ENCODE results near the gene IQGAP2.
A peak's percentile ranks its signal among the peaks of the same experiment; 100 is the strongest.

The IQGAP2 gene

DNA sequence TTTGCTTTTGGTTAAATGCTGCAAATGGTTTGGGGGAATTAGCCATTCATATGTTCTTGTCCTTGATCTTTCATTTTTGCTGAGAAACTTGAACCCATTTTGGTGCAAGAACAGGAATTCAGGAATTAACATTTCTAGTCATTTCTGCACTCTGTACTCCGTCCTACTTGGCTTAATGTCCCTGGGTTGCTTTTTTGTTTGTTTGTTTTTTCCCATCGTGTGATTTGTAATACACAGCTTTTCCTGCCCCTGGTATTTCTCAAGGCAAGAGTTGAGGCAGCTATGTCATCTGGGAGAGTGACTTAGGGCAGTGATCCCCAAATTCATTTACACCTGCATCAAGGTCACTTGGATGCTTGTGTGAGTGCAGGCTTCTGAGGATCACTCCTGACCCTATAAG, 71.3 kb downstream of the IQGAP2 start:
- H4K20me1 ChIP-seq (ENCODE audit: insufficient read depth, low read length, poor library complexity, severe bottlenecking), result no peaks in the 10 kb centered on the region
- H3K36me3 ChIP-seq (ENCODE audit: insufficient read depth, low read length), result no peaks in the 10 kb centered on the region
- peak overlapping the region; percentile 56 for H3K9ac ChIP-seq (ENCODE audit: low read depth, low read length, poor library complexity, severe bottlenecking)
- peak overlapping the region; percentile 63 for H3K4me3 ChIP-seq (ENCODE audit: low read length, poor library complexity, severe bottlenecking)
- peak overlapping the region; percentile 77 for H3K4me2 ChIP-seq (ENCODE audit: low read depth, low read length, poor library complexity, severe bottlenecking)
- no peaks in the 10 kb centered on the region for H3K9me3 ChIP-seq (ENCODE audit: insufficient read depth, low read depth, low read length)
- no peaks in the 10 kb centered on the region for H3K9me2 ChIP-seq (replicated peaks; ENCODE audit: low read depth, low read length)
- H3K27me3 ChIP-seq (ENCODE audit: insufficient read depth, low read length, poor library complexity, severe bottlenecking), result no peaks in the 10 kb centered on the region
- H3K4me1 ChIP-seq (ENCODE audit: insufficient read depth, low read length, poor library complexity, severe bottlenecking), result peaks cover 59% of the 10 kb centered on the region
- peaks cover 7% of the 10 kb centered on the region; the same call in 1 of the 2 replicates for H3F3A ChIP-seq (ENCODE audit: low read depth)
- peaks cover 84% of the 10 kb centered on the region for H3K79me2 ChIP-seq (ENCODE audit: insufficient read depth, low read length)
- TF ChIP-seq, protein P1, sequence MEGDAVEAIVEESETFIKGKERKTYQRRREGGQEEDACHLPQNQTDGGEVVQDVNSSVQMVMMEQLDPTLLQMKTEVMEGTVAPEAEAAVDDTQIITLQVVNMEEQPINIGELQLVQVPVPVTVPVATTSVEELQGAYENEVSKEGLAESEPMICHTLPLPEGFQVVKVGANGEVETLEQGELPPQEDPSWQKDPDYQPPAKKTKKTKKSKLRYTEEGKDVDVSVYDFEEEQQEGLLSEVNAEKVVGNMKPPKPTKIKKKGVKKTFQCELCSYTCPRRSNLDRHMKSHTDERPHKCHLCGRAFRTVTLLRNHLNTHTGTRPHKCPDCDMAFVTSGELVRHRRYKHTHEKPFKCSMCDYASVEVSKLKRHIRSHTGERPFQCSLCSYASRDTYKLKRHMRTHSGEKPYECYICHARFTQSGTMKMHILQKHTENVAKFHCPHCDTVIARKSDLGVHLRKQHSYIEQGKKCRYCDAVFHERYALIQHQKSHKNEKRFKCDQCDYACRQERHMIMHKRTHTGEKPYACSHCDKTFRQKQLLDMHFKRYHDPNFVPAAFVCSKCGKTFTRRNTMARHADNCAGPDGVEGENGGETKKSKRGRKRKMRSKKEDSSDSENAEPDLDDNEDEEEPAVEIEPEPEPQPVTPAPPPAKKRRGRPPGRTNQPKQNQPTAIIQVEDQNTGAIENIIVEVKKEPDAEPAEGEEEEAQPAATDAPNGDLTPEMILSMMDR (conservative IDR thresholded peaks at IDR 0.05; ENCODE audit: low read length), result no peak
- TF ChIP-seq EZH2phosphoT487 (IDR thresholded peaks at IDR 0.05; ENCODE audit: borderline replicate concordance), result no peak
- no peak overlapping the region for H2AFZ ChIP-seq (ENCODE audit: low read length)

DNA sequence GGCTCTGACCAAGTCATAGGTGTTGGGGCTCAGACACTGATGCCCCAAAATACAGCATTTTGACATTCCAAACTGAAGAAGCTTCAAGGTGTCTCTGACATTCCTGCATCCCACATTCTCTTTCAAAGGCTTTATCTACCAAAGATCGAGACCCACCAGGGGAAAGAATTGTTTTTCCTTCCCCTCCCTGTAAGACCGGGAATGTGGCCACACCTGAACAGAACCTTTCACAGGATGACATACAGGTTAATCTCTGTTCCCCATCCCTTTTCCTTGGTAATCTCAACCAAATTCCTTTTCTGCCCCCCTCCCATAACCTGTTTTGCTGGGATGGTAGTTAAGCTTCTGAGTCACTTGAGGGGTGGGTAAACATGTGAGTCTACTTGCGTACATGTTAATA, 72.3 kb downstream of the IQGAP2 start:
- Histone ChIP-seq H3K4me3 (ENCODE audit: low read length, poor library complexity, severe bottlenecking) (no peak overlapping the region), H3K4me2 (ENCODE audit: low read depth, low read length, poor library complexity, severe bottlenecking) (peak overlapping the region; percentile 77), H3K9me2 (replicated peaks; ENCODE audit: low read depth, low read length) (no peaks in the 10 kb centered on the region), H3K36me3 (ENCODE audit: insufficient read depth, low read length) (no peaks in the 10 kb centered on the region), H3K9ac (ENCODE audit: low read depth, low read length, poor library complexity, severe bottlenecking) (peak overlapping the region; percentile 38), H3K27me3 (ENCODE audit: insufficient read depth, low read length, poor library complexity, severe bottlenecking) (no peaks in the 10 kb centered on the region), H3K4me1 (ENCODE audit: insufficient read depth, low read length, poor library complexity, severe bottlenecking) (peaks cover 69% of the 10 kb centered on the region), H3K9me3 (ENCODE audit: insufficient read depth, low read depth, low read length) (no peaks in the 10 kb centered on the region), H3K79me2 (ENCODE audit: insufficient read depth, low read length) (peaks cover 83% of the 10 kb centered on the region), H2AFZ (ENCODE audit: low read length) (no peak overlapping the region), H3F3A (ENCODE audit: low read depth) (peaks cover 7% of the 10 kb centered on the region; the same call in 1 of the 2 replicates), H4K20me1 (ENCODE audit: insufficient read depth, low read length, poor library complexity, severe bottlenecking) (no peaks in the 10 kb centered on the region)
- no peak for TF ChIP-seq EZH2phosphoT487 (IDR thresholded peaks at IDR 0.05; ENCODE audit: borderline replicate concordance)
- TF ChIP-seq, protein P1 (conservative IDR thresholded peaks at IDR 0.05; ENCODE audit: low read length), result no peak

DNA sequence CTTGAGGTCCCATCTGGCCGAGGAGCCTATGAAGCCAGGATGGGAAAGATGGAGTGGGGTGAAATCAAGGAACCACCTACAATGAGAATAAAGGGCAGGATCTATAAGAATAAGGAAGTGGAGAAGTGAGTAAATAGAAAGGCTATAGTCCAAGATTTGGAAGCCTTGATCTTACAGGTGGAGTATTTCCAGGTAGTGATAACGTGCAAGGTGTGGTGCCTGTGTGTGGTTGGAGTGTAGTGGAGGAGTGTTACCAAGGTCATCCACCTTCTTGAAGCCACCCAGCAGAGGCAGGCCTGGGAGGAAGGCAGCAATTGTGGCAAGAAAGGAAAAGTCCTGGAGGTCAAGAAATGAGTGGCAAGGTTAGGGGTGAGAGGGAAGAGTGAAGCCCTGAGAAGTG, 72.9 kb downstream of the IQGAP2 start:
- Histone ChIP-seq H3K79me2 (ENCODE audit: insufficient read depth, low read length) (peaks cover 84% of the 10 kb centered on the region), H3K9me2 (replicated peaks; ENCODE audit: low read depth, low read length) (no peaks in the 10 kb centered on the region), H2AFZ (ENCODE audit: low read length) (no peak overlapping the region), H4K20me1 (ENCODE audit: insufficient read depth, low read length, poor library complexity, severe bottlenecking) (no peaks in the 10 kb centered on the region), H3F3A (ENCODE audit: low read depth) (peaks cover 7% of the 10 kb centered on the region; the same call in 1 of the 2 replicates), H3K4me1 (ENCODE audit: insufficient read depth, low read length, poor library complexity, severe bottlenecking) (peaks cover 66% of the 10 kb centered on the region), H3K4me3 (ENCODE audit: low read length, poor library complexity, severe bottlenecking) (no peak overlapping the region), H3K4me2 (ENCODE audit: low read depth, low read length, poor library complexity, severe bottlenecking) (no peak overlapping the region), H3K36me3 (ENCODE audit: insufficient read depth, low read length) (peaks cover 2% of the 10 kb centered on the region; the same call in 1 of the 2 replicates), H3K9ac (ENCODE audit: low read depth, low read length, poor library complexity, severe bottlenecking) (no peak overlapping the region), H3K27me3 (ENCODE audit: insufficient read depth, low read length, poor library complexity, severe bottlenecking) (no peaks in the 10 kb centered on the region), H3K9me3 (ENCODE audit: insufficient read depth, low read depth, low read length) (no peaks in the 10 kb centered on the region)
- TF ChIP-seq, protein P1 (conservative IDR thresholded peaks at IDR 0.05; ENCODE audit: low read length), result no peak
- TF ChIP-seq EZH2phosphoT487 (IDR thresholded peaks at IDR 0.05; ENCODE audit: borderline replicate concordance), result no peak
